GM18870 (cell line): ENCODE measurements around the gene ASB15.
"Not testable (repeated sequence)": the region's sequence is repeated elsewhere in the genome, so short reads cannot be mapped to it uniquely, and the experiment has no call there.

Source experiments
- ATAC-seq: cut with Tn5 transposase; IDR thresholded peaks from one replicate; pipeline ENCODE4 v1.9.1; 2021; ENCODE audit warnings: moderate library complexity; ENCODE audit not compliant: unreplicated experiment

The ASB15 gene

DNA sequence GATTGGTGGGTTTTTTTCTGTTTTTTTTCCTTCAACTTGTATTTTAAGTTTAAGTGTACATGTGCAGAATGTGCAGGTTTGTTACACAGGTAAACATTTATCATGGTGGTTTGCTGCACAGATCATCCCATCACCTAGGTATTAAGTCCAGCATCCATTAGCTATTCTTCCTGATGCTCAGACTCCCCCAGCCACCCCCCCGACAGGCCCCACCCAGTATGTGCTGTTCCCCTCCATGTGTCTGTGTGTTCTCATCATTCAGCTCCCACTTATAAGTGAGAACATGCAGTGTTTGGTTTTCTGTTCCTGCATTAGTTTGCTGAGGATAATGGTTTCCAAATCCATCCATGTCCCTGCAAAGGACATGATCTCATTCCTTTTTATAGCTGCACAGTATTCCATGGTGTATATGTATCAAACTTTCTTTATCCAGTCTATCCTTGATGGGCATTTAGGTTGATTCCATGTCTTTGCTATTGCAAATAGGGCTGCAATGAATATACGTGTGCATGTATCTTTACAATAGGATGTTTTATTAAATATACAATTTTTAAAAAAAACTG lies 32.5 kb downstream of the ASB15 start:
- not testable (repeated sequence) for ATAC-seq

DNA sequence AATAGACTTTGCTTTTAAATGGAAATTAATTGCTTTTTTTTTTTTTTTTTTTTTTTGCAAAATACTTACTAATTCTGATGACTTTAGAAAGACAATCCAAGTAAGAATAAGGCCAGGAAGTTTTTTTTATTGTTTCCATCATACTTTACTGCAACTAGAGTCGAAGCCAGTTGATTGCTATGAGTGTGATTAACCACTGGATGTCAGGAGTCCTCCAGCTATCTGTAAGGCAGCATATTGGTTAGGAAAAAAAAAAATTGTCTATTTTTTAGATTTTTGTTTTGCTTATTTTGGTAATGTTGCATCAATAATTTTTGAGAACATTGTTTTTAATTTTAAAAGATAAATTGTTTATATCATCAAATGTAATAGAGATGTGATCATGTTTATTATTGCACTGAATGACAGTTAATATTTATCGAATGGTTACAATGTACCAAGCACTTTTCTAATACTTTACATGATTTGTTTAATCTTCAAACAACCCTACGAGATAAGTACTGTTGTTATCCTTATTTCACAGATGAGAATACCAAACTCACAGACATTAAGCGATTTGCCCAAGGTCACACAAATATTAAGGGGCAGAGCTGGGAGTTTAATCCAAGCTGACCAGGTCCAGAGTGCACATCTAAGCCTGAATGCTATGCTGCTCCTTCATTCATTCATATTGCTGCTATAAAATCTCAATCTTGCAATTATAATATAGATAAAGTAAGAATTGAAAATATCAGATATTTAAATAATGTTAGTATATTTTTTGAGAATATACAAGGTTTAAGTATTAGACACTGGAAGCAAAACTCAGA lies 34.1 kb downstream of the ASB15 start:
- no peak for ATAC-seq

DNA sequence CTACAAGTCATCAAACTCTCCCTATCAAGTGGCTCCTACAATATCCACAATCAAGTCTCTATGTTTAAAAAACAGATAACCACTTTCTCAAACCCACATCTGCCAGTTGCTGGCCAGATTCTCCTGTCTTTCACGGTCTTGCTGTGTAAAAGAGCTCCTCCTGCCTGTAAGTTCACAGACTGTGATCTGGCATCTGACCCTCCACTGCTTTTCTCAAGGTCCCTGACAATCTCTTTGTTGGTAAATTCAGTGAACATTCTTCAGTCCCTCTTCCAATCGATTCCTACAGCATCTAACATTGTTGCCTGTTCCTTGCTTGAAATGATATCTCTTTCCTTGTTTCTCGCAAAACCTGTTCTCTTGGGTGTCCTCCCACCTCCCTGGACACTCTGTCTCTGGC lies 35.6 kb downstream of the ASB15 start:
- ATAC-seq, result no peak

DNA sequence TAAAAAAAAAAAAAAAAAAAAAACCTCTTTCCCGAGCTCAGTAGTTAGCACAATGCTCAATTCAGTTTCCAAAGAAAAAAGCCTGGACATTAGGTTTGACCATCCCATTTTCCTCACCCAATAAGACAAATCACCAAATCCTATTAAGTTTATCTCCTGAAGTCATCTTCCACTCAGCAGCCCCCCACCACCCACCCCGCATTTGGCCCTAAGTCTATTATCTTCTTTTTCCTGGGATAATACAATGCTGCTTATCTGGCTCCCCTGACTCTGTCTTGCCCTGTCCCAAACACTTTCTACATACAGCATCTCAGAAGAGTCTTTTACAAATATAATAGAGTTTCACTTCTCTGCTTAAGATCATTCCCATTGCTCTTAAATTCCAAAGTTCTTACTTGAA lies 36.3 kb downstream of the ASB15 start:
- no peak for ATAC-seq

GRCh38 chr7:123639631-123640030 lies 38.0 kb downstream of the ASB15 start:
- no peak for ATAC-seq

DNA sequence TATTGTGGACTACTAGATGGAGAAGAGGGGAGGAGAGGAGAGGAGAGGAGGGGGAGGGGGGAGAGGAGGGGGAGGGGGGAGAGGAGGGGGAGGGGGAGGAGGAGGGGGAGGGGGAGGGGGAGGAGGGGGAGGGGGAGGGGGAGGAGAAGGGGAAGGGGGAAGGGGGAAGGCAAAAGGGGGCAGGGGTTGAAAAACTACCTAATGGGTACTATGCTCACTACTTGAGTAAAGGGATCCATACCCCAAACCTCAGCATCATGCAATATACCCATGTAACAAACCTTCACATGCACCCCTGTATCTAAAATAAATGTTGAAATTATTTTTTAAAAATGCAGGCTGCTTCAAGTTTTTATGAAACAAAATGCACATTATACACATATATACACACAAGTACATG lies 39.0 kb downstream of the ASB15 start:
- ATAC-seq, result no peak

GRCh38 chr7:123641901-123642300 lies 40.3 kb downstream of the ASB15 start:
- no peak for ATAC-seq

- ATAC-seq, result no peak
Observed at GRCh38 chr7:123643495-123644441, 42.1 kb downstream of the ASB15 start.

- ATAC-seq, result no peak
Observed at GRCh38 chr7:123645516-123645915, 43.9 kb downstream of the ASB15 start.

DNA sequence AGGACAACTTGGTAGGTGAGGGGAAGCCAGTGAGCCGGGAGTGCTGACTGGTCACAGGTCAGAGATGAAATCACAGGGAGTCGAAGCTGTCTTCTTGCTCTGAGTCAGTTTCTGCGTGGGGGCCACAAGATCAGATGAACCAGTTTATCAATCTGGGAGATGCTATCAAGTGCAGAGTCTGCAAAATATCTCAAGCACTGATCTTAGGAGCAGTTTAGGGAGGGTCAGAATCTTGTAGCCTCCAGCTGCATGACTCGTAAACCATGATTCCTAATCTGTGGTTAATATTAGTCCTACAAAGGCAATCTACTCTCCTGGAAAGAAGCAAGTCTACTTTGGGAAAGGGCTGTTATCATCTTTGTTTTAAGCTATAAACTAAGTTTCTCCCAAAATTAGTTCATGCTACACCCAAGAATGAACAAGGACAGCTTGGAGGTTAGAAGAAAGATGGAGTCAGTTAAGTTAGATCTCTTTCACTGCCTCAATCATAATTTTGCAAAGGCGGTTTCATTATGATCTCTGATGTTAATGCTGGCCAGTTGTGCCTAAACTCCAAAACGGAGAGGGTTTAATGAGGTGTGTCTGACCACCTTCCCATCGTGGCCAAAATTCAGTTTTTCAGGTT lies 45.6 kb downstream of the ASB15 start:
- no peak for ATAC-seq

- no peak for ATAC-seq
Observed at GRCh38 chr7:123649964-123650363, 48.3 kb downstream of the ASB15 start.

DNA sequence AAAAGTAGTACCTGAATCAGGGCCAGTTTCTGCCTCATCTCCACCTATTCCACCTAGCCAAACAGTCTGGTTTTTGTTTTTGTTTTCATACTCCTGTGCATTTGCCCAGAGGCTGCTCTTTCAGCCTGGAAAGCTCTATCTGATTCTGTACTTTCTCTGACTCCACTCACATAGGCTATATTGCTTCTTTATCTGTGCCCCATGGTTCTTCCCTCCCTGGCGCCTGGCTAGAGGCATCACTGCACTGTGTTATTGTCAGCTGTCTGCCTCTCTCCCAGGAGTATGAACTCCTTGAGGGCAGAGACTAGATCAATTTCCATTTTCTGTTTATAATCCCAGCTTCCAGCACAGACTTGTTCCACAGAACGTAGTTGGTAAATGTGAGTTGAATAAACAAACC lies 49.0 kb downstream of the ASB15 start:
- ATAC-seq, result no peak

GRCh38 chr7:123652406-123652805 lies 50.8 kb downstream of the ASB15 start:
- ATAC-seq, result no peak

DNA sequence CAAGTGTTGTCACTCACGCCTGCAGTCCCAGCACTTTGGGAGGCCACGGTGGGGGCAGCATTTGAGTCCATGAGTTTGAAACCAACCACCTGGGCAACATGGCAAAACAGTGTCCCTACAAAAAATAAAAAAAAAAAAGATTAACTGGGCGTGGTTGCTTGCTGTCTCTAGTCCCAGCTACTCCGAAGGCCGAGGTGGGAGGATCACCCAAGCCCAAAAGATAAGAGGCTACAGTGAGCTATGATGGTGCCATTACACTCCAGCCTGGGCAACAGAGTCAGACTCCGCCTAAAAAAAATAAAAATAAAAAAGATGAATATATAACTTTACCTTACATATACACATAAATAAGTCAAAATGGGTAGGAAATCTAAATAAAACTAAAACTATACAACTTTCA lies 51.5 kb downstream of the ASB15 start:
- no peak for ATAC-seq

- ATAC-seq, result no peak
Observed at GRCh38 chr7:123655614-123656013, 54.0 kb downstream of the ASB15 start, which contains the start of gene LMOD2. LMOD2 (plus strand) TSS chr7:123655866; CDS start chr7:123655964, 98 bp downstream.

- no peak for ATAC-seq
Observed at GRCh38 chr7:123656544-123657303, 55.1 kb downstream of the ASB15 start.

GRCh38 chr7:123657304-123657685 lies 55.7 kb downstream of the ASB15 start:
- no peak for ATAC-seq

GRCh38 chr7:123658023-123658422 lies 56.4 kb downstream of the ASB15 start:
- ATAC-seq, result no peak

DNA sequence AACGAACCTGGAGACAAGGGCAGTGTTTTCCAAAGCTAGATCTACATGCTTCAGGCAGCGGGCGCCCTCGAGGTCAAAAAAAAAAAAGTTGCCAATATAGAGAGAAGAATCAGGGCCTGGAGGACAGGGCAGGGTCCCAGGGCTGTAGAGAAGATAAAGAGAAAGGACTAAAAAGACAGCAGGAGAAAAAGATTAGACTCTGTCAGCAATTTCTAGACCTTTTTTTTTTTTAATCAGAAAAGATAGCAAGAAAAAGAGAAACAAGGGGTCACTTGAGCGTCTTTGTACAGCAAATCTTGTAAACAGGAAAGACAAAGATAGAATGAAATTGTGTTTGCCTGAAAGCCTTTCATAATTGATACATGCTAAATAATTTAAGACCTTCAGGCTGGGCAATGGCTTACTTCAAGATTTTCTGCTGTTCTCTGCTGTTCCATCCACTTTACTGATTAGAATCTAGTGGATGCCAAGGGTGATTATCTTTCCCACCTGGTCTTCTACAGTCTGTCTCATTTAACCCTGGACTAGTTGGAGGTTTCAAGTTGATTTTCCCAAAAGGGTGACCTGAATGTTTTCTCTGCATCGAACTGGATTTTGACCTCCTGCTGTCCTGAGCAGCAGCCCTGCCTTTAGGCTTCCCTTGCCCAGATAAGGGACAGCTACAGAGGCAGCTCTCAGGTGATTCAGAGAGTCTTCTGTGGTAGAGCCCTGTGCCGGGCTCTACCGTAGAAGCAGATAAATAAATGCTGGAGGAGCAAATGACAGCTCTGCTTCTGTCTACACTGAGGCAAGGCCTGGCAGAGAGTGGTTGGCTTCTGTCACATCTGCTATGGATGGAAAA lies 59.1 kb downstream of the ASB15 start:
- ATAC-seq, result no peak
